GM18907 (cell line): ENCODE measurements around the gene SNRPA.

Experiments
- ATAC-seq: cut with Tn5 transposase; IDR thresholded peaks from one replicate; pipeline ENCODE4 v1.9.1; 2021; ENCODE audit warnings: mild to moderate bottlenecking, moderate library complexity; ENCODE audit not compliant: unreplicated experiment

The SNRPA gene

GRCh38 chr19:40800339-40800996 lies 49.5 kb downstream of the SNRPA start:
- no peak for ATAC-seq

- no peak for ATAC-seq
These were observed 50.0 kb downstream of the SNRPA start for GRCh38 chr19:40800997-40801377.

- no peak for ATAC-seq
These were observed 50.7 kb downstream of the SNRPA start for GRCh38 chr19:40801426-40802299.

GRCh38 chr19:40802300-40803169 lies 51.5 kb downstream of the SNRPA start:
- no peak for ATAC-seq

- no peak for ATAC-seq
These were observed 52.3 kb downstream of the SNRPA start for GRCh38 chr19:40803170-40803856.

- ATAC-seq, result no peak
These were observed 53.1 kb downstream of the SNRPA start for GRCh38 chr19:40803857-40804782.

- no peak for ATAC-seq
These were observed 53.8 kb downstream of the SNRPA start for GRCh38 chr19:40804783-40805242.

GRCh38 chr19:40805258-40805868 lies 54.4 kb downstream of the SNRPA start:
- no peak for ATAC-seq

GRCh38 chr19:40806423-40807146 lies 55.6 kb downstream of the SNRPA start:
- no peak for ATAC-seq

- no peak for ATAC-seq
These were observed 56.4 kb downstream of the SNRPA start for GRCh38 chr19:40807147-40808020.

GRCh38 chr19:40808021-40808325 lies 57.0 kb downstream of the SNRPA start:
- ATAC-seq, result no peak

- ATAC-seq, result no peak
These were observed 57.5 kb downstream of the SNRPA start for GRCh38 chr19:40808497-40808896.

GRCh38 chr19:40809358-40810086 lies 58.5 kb downstream of the SNRPA start:
- no peak for ATAC-seq

GRCh38 chr19:40810160-40810559 lies 59.2 kb downstream of the SNRPA start:
- ATAC-seq, result no peak

- ATAC-seq, result peak; percentile 57
These were observed 59.8 kb downstream of the SNRPA start for GRCh38 chr19:40810649-40811408.
